ENCODE measurements around the gene PRDM7. TPM values are rescaled to one million over a fixed set of nuclear protein-coding genes. Genes with fewer than 3 reads are reported as not detected.
A peak's percentile ranks its signal among the peaks of the same experiment; 100 is the strongest.

Gene PRDM7
- total RNA-seq, 4 donors from 2014 or later, result not detected

DNA sequence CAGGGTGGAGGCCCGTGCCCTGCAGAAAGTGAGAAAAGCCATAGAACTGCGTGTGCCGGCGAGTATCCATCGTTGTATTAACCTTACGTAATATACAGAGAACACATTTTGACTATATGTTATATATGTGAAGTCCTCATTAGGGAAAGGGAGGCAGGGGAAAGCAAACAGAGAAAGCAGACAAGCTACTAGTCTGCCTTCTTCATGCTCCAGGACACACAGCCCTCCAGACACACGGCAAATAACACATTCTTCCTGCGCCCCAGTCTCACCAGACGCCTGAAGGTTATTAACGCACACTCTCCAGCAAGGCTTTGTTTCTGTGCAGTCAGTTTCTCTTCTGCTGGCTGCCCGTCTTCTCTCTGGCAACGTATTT is 28.8 kb downstream of the PRDM7 start:
- DNase-seq, result no peak
- Histone ChIP-seq H3K36me3 (no peaks in the 10 kb centered on the region), H3K27ac (no peak overlapping the region), H3K9me3 (no peaks in the 10 kb centered on the region), H3K4me1 (peaks cover 9 to 19% (median 14%) of the 10 kb centered on the region in 4 donors), H3K27me3 (peaks cover 23% of the 10 kb centered on the region), H3K4me3 (no peak overlapping the region)
- in situ Hi-C loops (cut with MboI; ENCODE audit: low pct_ligation_motif_present in 1 of 4, low pct_unique_long_range_greater_than_20kb in 1 of 4, low sequenced_read_pairs in 3 of 4), result no loop called here
- TF ChIP-seq EP300 (IDR thresholded peaks at IDR 0.05; ENCODE audit: low read depth) (no peak), POLR2AphosphoS5 (IDR thresholded peaks at IDR 0.05) (no peak), POLR2A (IDR thresholded peaks at IDR 0.05) (no peak)
- TF ChIP-seq, protein P1, sequence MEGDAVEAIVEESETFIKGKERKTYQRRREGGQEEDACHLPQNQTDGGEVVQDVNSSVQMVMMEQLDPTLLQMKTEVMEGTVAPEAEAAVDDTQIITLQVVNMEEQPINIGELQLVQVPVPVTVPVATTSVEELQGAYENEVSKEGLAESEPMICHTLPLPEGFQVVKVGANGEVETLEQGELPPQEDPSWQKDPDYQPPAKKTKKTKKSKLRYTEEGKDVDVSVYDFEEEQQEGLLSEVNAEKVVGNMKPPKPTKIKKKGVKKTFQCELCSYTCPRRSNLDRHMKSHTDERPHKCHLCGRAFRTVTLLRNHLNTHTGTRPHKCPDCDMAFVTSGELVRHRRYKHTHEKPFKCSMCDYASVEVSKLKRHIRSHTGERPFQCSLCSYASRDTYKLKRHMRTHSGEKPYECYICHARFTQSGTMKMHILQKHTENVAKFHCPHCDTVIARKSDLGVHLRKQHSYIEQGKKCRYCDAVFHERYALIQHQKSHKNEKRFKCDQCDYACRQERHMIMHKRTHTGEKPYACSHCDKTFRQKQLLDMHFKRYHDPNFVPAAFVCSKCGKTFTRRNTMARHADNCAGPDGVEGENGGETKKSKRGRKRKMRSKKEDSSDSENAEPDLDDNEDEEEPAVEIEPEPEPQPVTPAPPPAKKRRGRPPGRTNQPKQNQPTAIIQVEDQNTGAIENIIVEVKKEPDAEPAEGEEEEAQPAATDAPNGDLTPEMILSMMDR (IDR thresholded peaks at IDR 0.05), result no peak
- 21 to 33% methylated on average over 6 to 12 of the region's 12 CpGs for WGBS, 2 donors (ENCODE audit: low coverage in 1 of 2)
- intact Hi-C loops (cut with DNase I; ENCODE audit: low total_unique reads), result no loop called here

DNA sequence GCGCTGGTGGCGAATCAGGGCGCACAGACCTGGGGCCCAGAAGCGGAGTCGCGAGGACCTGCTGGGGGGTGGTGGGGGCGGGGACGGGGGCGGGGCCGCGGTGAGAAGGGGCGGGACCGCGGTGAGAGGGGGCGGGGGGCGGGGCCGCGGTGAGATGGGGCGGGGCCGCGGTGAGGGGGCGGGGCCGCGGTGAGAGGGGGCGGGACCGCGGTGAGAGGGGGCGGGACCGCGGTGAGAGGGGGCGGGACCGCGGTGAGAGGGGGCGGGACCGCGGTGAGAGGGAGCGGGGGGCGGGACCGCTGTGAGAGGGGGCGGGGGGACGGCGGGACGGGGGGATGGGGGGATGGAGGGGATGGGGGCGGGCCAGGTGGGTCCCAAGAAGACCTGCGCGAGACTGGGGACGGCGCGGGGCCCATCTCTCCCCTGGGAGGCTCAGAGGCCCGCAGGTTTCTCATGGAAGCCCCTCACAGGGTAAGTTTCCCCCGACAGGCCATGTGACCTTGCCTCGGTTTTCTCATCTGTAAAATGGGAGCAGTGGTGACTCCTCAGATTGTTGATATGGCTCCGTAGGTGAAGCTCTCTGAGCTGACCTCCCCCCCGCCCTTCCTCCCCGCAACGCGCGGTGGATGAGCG is 29.3 kb downstream of the PRDM7 start:
- in situ Hi-C loops (cut with MboI; ENCODE audit: low pct_ligation_motif_present in 1 of 4, low pct_unique_long_range_greater_than_20kb in 1 of 4, low sequenced_read_pairs in 3 of 4) (no loop called here), intact Hi-C loops (cut with DNase I; ENCODE audit: low total_unique reads) (no loop called here)
- no peak for DNase-seq
- Histone ChIP-seq H3K27me3 (peaks cover 23% of the 10 kb centered on the region), H3K27ac (no peak overlapping the region), H3K4me1 (peaks cover 9 to 19% (median 14%) of the 10 kb centered on the region in 4 donors), H3K9me3 (no peaks in the 10 kb centered on the region), H3K36me3 (no peaks in the 10 kb centered on the region), H3K4me3 (peak overlapping the region in 3 of 4 donors; percentile 23 to 45 (median 37))
- 32% methylated on average over 20 of the region's 59 CpGs; no CpG with 5 or more reads in 1 of the 2 donors for WGBS, 2 donors (ENCODE audit: low coverage in 1 of 2)
- TF ChIP-seq POLR2AphosphoS5 (IDR thresholded peaks at IDR 0.05) (no peak), POLR2A (IDR thresholded peaks at IDR 0.05) (no peak), EP300 (IDR thresholded peaks at IDR 0.05; ENCODE audit: low read depth) (no peak)
- TF ChIP-seq, protein P1 (IDR thresholded peaks at IDR 0.05), result no peak

DNA sequence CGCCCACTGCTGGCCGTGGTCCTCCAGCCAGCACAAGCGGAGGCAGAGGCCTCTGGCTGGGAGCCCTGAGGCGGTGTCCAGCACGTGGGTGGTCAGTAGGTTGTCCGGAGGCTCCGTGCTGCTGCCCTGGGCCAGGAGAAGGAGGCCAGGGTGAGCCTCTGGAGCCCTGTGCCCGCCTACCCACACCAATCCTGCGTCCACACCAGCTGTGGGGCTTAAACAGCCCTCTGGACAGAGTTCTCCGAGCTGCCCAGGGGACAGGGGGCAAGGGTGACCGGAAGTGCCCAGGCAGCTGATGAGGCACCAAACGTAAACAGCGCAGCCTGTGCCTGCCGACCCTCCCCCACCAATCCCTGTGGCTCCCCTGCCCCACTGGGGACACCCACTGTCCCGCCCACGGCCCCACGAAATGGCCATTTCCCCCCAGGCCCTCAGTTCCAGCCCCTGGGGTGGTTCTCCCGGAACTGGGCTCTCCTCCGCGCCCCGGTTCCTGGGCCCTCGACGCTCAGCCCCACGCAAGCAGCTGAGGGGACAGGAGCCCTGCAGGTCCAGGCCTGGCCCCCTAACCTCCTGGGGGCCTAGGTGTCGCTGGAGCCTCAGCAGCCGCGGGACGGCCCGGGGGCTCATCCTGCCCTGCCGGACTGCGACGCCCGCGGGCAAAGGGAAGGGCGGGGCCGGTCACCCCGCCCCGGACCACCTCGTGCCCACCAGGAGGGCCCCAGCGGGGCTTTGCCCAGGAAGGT is 30.0 kb downstream of the PRDM7 start:
- in situ Hi-C loops (cut with MboI; ENCODE audit: low pct_ligation_motif_present in 1 of 4, low pct_unique_long_range_greater_than_20kb in 1 of 4, low sequenced_read_pairs in 3 of 4) (no loop called here), intact Hi-C loops (cut with DNase I; ENCODE audit: low total_unique reads) (no loop called here)
- Histone ChIP-seq H3K36me3 (no peaks in the 10 kb centered on the region), H3K27me3 (peaks cover 23% of the 10 kb centered on the region), H3K4me3 (peak overlapping the region; percentile 20 to 45 (median 30)), H3K4me1 (peaks cover 9 to 19% (median 14%) of the 10 kb centered on the region in 4 donors), H3K27ac (no peak overlapping the region), H3K9me3 (no peaks in the 10 kb centered on the region)
- 7% methylated on average over 27 of the region's 40 CpGs; no CpG with 5 or more reads in 1 of the 2 donors for WGBS, 2 donors (ENCODE audit: low coverage in 1 of 2)
- DNase-seq, result peak; percentile 54
- TF ChIP-seq EP300 (IDR thresholded peaks at IDR 0.05; ENCODE audit: low read depth) (no peak), POLR2AphosphoS5 (IDR thresholded peaks at IDR 0.05) (no peak), POLR2A (IDR thresholded peaks at IDR 0.05) (no peak)
- TF ChIP-seq, protein P1 (IDR thresholded peaks at IDR 0.05), result no peak

DNA sequence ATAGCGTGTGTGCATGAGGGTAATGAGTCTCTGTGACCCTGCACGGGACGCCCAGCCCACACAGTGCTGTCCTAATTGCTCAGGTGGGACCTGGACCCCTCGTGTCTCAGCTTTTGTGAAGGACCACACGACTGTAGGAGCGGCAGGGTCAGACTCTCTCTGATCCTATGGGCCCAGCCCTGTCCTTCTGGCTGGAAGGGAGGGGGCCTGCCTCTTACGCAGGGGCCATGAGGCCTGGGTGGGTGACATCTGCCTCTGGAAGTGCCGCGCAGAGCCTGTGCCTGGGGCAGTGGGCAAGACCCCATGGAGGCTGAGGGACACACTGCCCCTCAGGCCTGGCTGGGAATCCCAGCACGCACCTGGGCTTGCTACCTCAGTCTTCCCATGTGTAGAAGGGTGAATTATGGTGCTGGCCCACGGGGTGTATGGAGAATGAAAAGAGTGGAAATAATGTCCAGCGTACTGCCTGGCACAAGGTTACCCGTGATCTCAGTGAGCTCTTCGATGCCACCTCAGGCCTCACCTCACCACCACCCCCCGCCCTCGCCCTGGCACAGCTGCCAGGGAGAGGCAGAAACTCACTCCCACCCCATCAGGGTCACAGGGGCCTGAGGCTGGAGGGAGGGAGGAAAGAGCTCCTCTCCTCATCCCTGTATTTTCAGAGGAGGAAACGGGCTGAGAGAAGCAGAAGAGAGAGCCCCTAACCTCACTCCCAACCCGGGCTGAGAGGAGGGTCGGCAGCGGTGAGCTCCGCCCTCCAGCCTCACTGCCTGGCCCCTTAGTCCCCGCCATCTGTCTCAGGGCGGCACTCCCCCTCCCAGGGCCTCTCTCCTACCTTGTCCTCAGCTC is 30.8 kb downstream of the PRDM7 start:
- 45% methylated on average over 23 of the region's 23 CpGs; no CpG with 5 or more reads in 1 of the 2 donors for WGBS, 2 donors (ENCODE audit: low coverage in 1 of 2)
- no peaks in the 10 kb centered on the region for H3K36me3 ChIP-seq
- in situ Hi-C loops (cut with MboI; ENCODE audit: low pct_ligation_motif_present in 1 of 4, low pct_unique_long_range_greater_than_20kb in 1 of 4, low sequenced_read_pairs in 3 of 4), result no loop called here
- intact Hi-C loops (cut with DNase I; ENCODE audit: low total_unique reads), result no loop called here
- peaks cover 23% of the 10 kb centered on the region for H3K27me3 ChIP-seq
- peak overlapping the region in 2 of 4 donors; percentile 23 to 45 for H3K4me3 ChIP-seq
- no peak overlapping the region for H3K27ac ChIP-seq
- no peaks in the 10 kb centered on the region for H3K9me3 ChIP-seq
- no peak for DNase-seq
- TF ChIP-seq EP300 (IDR thresholded peaks at IDR 0.05; ENCODE audit: low read depth), result no peak
- no peak for TF ChIP-seq POLR2A (IDR thresholded peaks at IDR 0.05)
- no peak for TF ChIP-seq POLR2AphosphoS5 (IDR thresholded peaks at IDR 0.05)
- TF ChIP-seq, protein P1 (IDR thresholded peaks at IDR 0.05), result no peak
- H3K4me1 ChIP-seq, result peaks cover 9 to 19% (median 14%) of the 10 kb centered on the region in 4 donors
